Erythroblast (primary cell): ENCODE measurements around the gene DRC1.

Experiments
- GATA1 ChIP-seq: IDR thresholded peaks from 2 replicates; pipeline ENCODE4 v1.6.1; 2011; ENCODE audit warnings: low read depth, mild to moderate bottlenecking, control low read depth, low read length, moderate library complexity
- POLR2A ChIP-seq: IDR thresholded peaks from 2 replicates; pipeline ENCODE4 v1.6.1; 2011; ENCODE audit warnings: mild to moderate bottlenecking, low read length

DNA sequence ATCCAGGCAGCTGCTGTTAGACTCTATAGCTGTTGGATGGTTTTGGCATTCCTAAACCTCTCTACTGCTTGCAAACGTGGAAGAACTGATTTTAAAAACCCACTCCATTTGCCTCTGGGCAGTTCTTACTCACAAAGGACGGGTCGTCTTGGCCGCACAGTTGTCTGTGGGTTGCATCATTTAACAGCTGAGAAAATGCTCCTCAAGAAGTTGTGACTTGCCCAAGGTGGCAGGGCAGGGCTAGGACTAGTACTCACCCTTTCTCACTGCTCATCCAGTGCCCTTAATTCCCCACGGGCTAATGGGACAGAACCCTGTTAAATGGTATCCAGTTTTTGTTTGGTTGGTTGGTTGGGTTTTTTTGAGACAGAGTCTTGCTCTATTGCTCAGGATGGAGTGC lies 997 bp upstream of the DRC1 start:
- TF ChIP-seq POLR2A = no peak
- no peak for TF ChIP-seq GATA1
